GM19372 (cell line): ENCODE results near the gene SLC5A11.
"Not testable (repeated sequence)": the region's sequence is repeated elsewhere in the genome, so short reads cannot be mapped to it uniquely, and the experiment has no call there.

Experiments
- ATAC-seq: cut with Tn5 transposase; IDR thresholded peaks from one replicate; pipeline ENCODE4 v1.9.1; 2021; ENCODE audit warnings: mild to moderate bottlenecking, low read depth, moderate library complexity; ENCODE audit not compliant: unreplicated experiment

SLC5A11 gene

GRCh38 chr16:24845726-24846547, at the start of gene SLC5A11:
Gene SLC5A11, plus strand, starts transcription at chr16:24845963. Its CDS starts 12,681 bp downstream, at chr16:24858644.
- ATAC-seq, result no peak

DNA sequence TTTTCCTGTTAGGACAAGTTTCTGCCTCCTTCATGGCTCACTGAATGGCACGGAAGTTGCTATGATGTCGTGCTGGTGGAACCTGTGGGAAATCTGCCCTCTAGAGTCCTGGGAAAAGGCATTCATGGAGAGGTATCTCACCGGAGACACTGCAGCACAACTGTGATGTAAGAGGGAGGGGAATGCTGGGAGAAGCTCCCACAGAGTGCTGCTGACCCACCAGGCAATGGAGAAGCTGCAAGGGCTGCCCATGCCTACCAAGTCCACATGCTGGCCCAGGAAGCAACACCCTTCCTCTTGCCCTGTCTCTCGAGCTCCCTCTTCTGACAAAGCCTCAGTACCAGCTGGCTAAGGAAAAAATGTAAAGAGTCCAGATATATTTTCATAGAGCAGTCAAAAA, 45.2 kb upstream of the SLC5A11 start:
- no peak for ATAC-seq

DNA sequence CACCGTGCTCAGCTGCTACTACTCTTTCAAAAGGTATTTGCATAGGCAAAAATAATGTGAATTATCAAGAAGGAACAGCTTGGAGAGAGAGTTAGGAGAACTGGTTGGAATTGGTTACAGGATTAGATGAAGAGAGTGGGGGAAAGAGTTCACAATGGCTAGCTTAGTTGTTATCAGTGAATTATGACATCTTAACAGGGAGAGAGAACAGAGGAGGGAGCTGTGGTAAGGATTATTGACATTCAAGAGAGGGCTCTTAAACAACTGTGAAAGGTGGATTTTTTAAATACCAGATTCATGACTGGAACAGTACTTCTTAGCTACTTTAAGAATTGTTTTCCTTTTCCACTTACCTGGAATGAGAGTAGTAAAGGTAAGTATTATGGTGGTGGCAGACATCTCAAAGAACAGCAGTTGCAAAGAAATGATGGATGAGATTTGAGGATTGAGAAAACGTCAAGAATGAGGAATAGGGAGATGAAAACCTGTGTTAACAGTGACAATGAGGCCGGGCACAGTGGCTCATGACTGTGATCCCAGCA, 43.9 kb upstream of the SLC5A11 start:
- no peak for ATAC-seq

GRCh38 chr16:24805484-24805883, 40.3 kb upstream of the SLC5A11 start:
- ATAC-seq, result no peak

- ATAC-seq, result no peak
These were observed 38.5 kb upstream of the SLC5A11 start for GRCh38 chr16:24807301-24807700.

DNA sequence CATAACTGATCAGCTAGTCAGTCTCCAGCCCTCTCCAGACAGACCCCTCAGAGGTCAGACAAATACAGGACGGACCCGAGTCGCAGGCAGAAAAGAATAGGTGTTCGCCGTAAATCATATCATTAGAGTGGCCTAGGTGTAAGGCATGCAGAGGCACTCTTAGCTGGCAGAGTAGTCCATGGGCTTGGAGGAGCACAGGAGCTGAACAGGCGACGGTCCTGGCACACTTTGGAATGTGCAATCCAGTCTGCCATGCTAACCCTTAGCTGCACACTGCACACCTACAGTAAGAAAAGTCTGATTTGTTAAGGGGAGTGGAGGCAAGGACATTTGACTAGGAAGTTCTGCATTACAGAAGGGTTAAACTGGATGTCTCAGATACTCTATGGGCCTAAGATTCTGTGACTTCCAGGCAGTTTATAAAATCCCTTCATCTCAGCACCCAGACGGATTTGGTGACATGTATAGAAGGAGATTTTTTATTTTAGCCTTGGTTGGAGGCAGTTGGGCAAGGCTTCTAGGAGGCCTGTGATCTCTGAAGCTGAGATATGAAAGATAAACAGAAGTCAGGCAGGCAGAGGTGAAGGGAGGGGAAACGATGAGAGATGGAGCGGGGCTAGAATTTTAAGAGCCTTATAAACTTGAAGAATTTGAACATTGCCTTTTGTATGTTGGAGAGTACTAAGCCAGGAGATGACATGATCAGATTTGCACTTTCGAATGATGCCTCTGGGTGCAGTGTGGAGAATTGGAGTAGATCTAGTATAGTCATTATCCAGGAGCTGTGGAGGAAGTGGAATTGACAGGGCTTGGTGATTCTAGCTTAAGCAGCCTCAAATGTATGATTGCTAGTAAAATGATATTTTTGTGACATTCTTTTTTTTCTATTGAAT, 34.6 kb upstream of the SLC5A11 start:
- no peak for ATAC-seq

- ATAC-seq, result not testable (repeated sequence)
These were observed 33.0 kb upstream of the SLC5A11 start for GRCh38 chr16:24812813-24813212.

DNA sequence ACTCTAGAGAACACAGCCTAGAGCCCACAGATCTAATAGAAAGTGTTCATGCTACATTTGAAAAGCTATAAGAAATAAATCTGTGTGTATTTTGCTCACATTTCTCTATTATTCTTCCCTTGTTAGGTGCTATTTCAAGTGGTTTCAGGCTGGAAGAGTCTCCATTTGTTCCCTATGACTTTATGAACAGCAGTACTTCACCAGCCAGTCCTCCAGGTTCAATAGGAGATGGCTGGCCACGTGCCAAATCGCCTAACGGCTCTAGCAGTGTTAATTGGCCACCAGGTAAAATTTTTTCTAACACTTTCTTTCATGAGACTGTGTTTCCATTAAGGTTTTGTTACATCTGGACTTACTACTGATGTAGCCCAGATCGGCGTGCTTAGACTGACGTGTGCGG, 30.7 kb upstream of the SLC5A11 start:
- no peak for ATAC-seq

- no peak for ATAC-seq
These were observed 29.1 kb upstream of the SLC5A11 start for GRCh38 chr16:24816688-24817087.

DNA sequence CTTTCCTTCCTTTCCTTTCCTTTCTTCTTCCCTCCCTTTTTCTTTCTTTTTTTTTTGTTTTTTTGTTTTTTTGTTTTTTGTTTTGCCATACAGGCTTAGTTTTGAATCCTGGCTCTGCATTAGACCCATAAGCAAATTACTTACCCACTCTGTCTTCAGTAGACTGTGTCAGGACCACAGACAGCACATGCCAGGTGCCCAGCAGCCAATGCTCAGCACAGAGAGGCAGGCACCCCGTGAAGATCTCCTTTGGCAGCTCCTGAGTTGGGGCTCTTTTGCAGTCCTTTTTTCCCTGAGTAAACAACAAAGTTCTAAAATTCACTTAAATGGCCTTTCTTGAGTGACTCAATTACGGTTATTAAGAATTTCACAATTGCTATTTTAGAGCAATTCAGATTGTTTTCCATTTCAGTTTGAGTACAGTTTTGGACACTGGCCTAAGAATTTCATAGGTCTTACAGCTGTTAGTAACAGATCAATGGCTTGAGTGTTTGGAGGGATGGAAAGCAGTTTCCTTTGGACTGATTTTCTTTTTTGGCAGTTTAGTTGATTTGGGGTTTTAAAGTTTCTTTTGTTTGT, 26.2 kb upstream of the SLC5A11 start:
- ATAC-seq, result no peak

DNA sequence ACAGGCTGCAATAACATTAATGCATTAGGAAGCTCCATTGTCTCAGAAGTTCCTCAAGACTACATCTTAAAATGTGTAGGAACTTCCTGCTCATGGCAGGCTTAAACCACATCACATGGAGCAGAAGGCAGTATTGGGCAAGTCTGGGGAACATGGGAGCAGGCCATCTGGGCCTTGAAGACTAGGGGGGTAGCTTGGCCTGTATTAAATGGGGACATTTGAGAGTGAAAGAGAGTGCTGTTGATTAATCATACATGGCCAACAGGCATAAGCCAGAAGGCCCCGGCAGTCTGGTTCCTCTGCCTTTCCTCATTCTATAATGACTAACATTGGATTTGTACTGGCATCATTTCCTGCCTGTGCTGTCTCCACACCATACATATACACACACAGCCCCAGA, 25.2 kb upstream of the SLC5A11 start:
- no peak for ATAC-seq

GRCh38 chr16:24821129-24821528, 24.6 kb upstream of the SLC5A11 start:
- no peak for ATAC-seq

DNA sequence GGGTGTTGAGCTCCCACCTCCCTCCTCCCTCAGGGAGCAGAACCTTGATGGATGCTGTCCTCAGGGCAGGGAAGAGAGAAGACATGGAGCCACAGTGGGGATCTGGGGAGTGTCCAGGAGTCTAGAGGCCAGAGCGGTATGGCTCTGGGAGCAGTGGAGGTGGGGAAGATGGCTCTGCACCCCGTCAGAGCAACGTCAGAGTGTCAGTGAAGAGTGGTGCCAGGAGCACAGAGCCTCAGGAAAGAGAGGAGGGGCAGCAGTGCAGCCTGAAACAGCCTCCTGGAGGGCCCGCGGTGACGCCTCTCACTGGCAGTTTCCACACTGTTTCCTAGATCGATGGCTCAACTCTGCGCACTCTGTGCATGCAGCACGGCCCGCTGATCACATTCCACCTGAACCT, 23.2 kb upstream of the SLC5A11 start:
- ATAC-seq, result no peak

DNA sequence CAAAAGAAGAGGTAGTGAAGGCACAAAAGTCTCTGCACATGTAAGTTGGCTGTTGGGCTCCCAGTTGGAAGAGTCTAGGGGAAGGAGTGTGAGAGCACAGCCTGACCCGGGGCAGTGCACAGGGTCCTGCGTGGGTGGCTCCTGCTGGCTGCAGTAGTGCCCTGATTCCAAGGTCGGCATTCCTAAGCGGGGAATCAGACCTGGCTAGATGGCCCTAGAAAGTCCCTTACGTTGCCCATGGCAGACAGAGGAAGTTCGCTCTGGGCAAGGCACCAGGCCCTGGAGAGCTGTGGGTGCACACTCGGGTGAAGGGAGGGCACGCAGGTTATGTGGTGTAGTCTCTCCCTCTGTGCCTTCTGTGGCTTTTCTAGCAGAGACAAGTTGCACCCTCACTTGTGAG, 22.8 kb upstream of the SLC5A11 start:
- no peak for ATAC-seq

GRCh38 chr16:24825696-24826095, 20.1 kb upstream of the SLC5A11 start:
- ATAC-seq, result no peak

DNA sequence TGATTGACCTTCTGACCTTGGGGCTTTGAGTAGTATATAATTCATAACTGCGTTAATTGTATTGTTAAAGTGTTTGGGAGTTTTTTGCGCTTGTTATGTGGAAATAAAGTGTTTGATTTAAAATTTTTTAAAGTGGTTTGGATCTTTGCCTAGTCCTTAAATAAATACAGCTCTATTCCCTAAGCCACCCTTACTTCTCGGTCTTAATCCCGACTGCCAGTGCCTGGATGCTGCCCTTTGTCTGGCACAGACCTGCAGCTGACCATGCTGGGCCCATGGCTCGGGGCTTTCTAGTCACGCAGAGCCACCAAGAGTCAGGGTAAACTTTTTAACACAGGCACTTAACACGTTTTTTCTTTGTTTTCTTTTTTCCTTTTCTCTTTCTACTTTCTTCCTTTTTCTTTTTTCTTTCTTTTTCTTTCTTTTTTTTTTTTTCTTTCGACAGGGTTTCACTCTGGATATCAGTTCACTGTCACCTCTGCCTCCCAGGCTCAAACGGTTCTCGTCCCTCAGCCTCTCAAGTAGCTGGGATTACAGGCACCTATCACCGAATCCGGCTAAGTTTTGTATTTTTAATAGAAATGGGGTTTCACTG, 19.6 kb upstream of the SLC5A11 start:
- no peak for ATAC-seq

DNA sequence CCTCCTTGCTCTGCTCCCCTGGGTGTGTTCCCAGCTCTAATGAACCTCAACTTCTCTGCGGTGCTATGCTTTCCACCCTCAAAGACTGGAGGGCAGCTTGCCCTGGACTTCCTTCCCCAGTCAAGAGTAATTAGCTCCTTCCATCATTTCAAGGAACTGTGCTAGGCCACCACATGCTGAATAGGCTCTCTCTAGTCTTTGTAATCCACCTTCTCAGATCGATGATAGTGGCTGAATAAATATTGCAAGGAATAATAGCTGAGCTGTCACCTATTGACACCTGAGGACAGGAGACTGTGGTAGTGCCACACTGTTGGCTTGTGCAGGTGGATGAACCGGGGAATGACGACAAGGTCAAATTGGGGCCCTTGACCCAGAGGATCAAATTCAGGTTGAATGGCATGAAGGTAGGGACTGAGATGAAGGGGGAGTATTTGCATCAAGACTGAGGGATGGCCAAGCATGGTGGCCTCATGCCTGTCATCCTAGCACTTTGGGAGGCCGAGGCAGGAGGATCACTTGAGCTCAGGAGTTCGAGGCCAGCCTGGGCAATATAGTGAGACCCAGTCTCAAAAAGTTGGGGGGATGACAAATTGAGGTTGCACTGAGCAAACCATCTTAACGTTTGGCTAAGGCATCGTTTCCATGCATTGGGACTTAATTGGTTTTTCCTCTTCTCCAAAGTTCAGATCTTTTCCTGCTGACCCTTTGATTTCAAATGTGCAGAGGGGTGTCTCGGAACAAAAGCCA, 18.8 kb upstream of the SLC5A11 start:
- ATAC-seq, result no peak

- ATAC-seq, result no peak
These were observed 16.6 kb upstream of the SLC5A11 start for GRCh38 chr16:24829153-24829552.

DNA sequence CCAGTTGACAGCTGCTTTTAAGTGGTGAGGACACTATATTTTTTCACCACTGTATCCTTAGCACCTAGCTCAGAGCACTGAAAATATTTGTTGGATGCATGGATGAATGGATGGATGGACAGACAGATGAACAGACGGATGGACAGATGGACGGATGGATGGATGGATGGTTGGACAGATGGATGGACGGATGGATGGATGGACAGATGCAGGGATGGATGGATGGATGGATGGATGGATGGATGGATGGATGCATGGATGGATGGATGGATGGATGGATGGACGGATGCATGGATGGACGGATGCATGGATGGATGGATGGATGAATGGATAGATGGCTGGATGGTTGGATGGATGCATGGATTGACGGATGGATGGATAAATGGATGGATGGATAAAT, 12.4 kb upstream of the SLC5A11 start:
- ATAC-seq, result no peak
